Germinal center (tissue), 1 donor: ENCODE data around the gene SURF6.
A peak's percentile ranks its signal among the peaks of the same experiment; 100 is the strongest.
"Not testable (repeated sequence)": the region's sequence is repeated elsewhere in the genome, so short reads cannot be mapped to it uniquely, and the experiment has no call there.

ENCODE experiments used
- DNase-seq: peaks from one replicate; pipeline ENCODE4 v3.0.0; 2012; ENCODE audit warnings: mixed read lengths, low spot score

SURF6 gene

GRCh38 chr9:133335924-133336811 lies at the start of gene SURF6:
TSS of gene SURF6 (minus strand) at chr9:133336188. CDS start at chr9:133336132, 56 bp downstream.
- peak; percentile 89 for DNase-seq

GRCh38 chr9:133385452-133385851 lies 49.5 kb upstream of the SURF6 start:
- no peak for DNase-seq

GRCh38 chr9:133384736-133385321 lies 48.8 kb upstream of the SURF6 start:
- DNase-seq: no peak

- no peak for DNase-seq
Measured at GRCh38 chr9:133383438-133383837, 47.5 kb upstream of the SURF6 start.

- DNase-seq: no peak
Measured at GRCh38 chr9:133382507-133383141, 46.6 kb upstream of the SURF6 start.

- DNase-seq: no peak
Measured at GRCh38 chr9:133380734-133381133, 44.7 kb upstream of the SURF6 start.

- no peak for DNase-seq
Measured at GRCh38 chr9:133379153-133380086, 43.4 kb upstream of the SURF6 start.

- DNase-seq: no peak
Measured at GRCh38 chr9:133378408-133378962, 42.5 kb upstream of the SURF6 start.

GRCh38 chr9:133377721-133378216 lies 41.8 kb upstream of the SURF6 start:
- no peak for DNase-seq

- not testable (repeated sequence) for DNase-seq
Measured at GRCh38 chr9:133377280-133377679, 41.3 kb upstream of the SURF6 start.

- DNase-seq: peak; percentile 99
Measured at GRCh38 chr9:133375724-133376654, 40.0 kb upstream of the SURF6 start, which contains the start of the genes STKLD1 and SURF4. TSS of gene STKLD1 (plus strand) at chr9:133376366. CDS start at chr9:133376474, 108 bp downstream. TSS of gene SURF4 (minus strand) at chr9:133376060. CDS start at chr9:133375969, 91 bp downstream.

GRCh38 chr9:133375116-133375723 lies 39.2 kb upstream of the SURF6 start:
- no peak for DNase-seq

- DNase-seq: no peak
Measured at GRCh38 chr9:133374612-133375115, 38.7 kb upstream of the SURF6 start.

GRCh38 chr9:133372144-133372543 lies 36.2 kb upstream of the SURF6 start:
- DNase-seq: no peak

- no peak for DNase-seq
Measured at GRCh38 chr9:133371261-133371711, 35.3 kb upstream of the SURF6 start.

- no peak for DNase-seq
Measured at GRCh38 chr9:133370685-133371084, 34.7 kb upstream of the SURF6 start.

- no peak for DNase-seq
Measured at GRCh38 chr9:133369933-133370332, 33.9 kb upstream of the SURF6 start.

- DNase-seq: no peak
Measured at GRCh38 chr9:133369422-133369821, 33.4 kb upstream of the SURF6 start.

GRCh38 chr9:133368249-133368881 lies 32.4 kb upstream of the SURF6 start:
- DNase-seq: no peak
